K562 (cell line): Measurements from ENCODE around the gene APLF. TPM values are rescaled to one million over a fixed set of nuclear protein-coding genes. Genes with fewer than 3 reads are reported as not detected.

Source experiments
- DPF2 ChIP-seq: fragments of 450-650 bp; IDR thresholded peaks from 2 replicates; pipeline ENCODE4 v1.6.1; 2016
- ELF1 ChIP-seq: fragments of 200-800 bp; sonication (Bioruptor generic); IDR thresholded peaks from 2 replicates; pipeline ENCODE4 v1.6.1; 2016; ENCODE audit warnings: missing genetic modification characterization, missing compliant biosample characterization
- EP400 ChIP-seq: fragments of 450-650 bp; IDR thresholded peaks from 2 replicates; pipeline ENCODE4 v1.6.1; 2017; ENCODE audit warnings: antibody characterized with exemption, mild to moderate bottlenecking, moderate library complexity
- FOXK2 ChIP-seq, 2 experiments: fragments of 450-650 bp; IDR thresholded peaks in 1 of 2; conservative IDR thresholded peaks in 1 of 2; 2 replicates each; pipeline ENCODE4 v1.6.1; 2016; ENCODE audit warnings: low read depth in 2 of 2, mild to moderate bottlenecking in 1 of 2
- HBP1 ChIP-seq: fragments of 450-650 bp; formaldehyde crosslinking; IDR thresholded peaks from 2 replicates; pipeline ENCODE4 v1.4.0; 2022; ENCODE audit warnings: missing genetic modification characterization
- HLTF ChIP-seq: fragments of 450-650 bp; IDR thresholded peaks from 2 replicates; pipeline ENCODE4 v1.6.1; 2016
- LARP7 ChIP-seq: fragments of 450-650 bp; IDR thresholded peaks from 2 replicates; pipeline ENCODE4 v1.6.1; 2016
- MAZ ChIP-seq, 2 experiments: fragments of 450-650 bp in 1 of 2; sonication (generic) in 1 of 2; formaldehyde crosslinking; IDR thresholded peaks in 1 of 2; conservative IDR thresholded peaks in 1 of 2; 2 replicates each; pipeline versions ENCODE4 v1.4.0 to v1.5.0; 2020; ENCODE audit warnings: mild to moderate bottlenecking in 1 of 2, missing genetic modification reagents in 1 of 2
- MLLT1 ChIP-seq, 2 experiments: fragments of 450-650 bp; IDR thresholded peaks; 2 replicates each; pipeline ENCODE4 v1.6.1; 2016
- MYBL2 ChIP-seq, 2 experiments: fragments of 450-650 bp in 1 of 2; sonication (generic) in 1 of 2; formaldehyde crosslinking in 1 of 2; IDR thresholded peaks; 2 replicates each; pipeline versions ENCODE4 v1.6.1 to v1.8.1; 2017 to 2022; ENCODE audit warnings: borderline replicate concordance in 1 of 2, inconsistent platforms in 1 of 2, low read depth in 1 of 2, mild to moderate bottlenecking in 1 of 2, missing genetic modification reagents in 1 of 2, moderate library complexity in 1 of 2
- NR2C2 ChIP-seq, 2 experiments: fragments of 200-800 bp in 1 of 2; sonication (Bioruptor generic) in 1 of 2; sonication (generic) in 1 of 2; formaldehyde crosslinking in 1 of 2; IDR thresholded peaks; 2 replicates each; pipeline versions ENCODE4 v1.6.1 to v1.8.0; 2016 to 2022; ENCODE audit warnings: mild to moderate bottlenecking in 1 of 2, missing compliant biosample characterization in 1 of 2, missing genetic modification characterization in 1 of 2, missing genetic modification reagents in 1 of 2
- SFPQ ChIP-seq: fragments of 200-400 bp; formaldehyde crosslinking; IDR thresholded peaks from 2 replicates; pipeline ENCODE4 v1.6.1; 2017; ENCODE audit warnings: mild to moderate bottlenecking, low read depth, low read length, moderate library complexity
- polyA plus RNA-seq, 8 experiments: library from polyadenylated mRNA; depleted of rRNA in 4 of 8; stranded (reverse) in 5 of 8; unstranded in 3 of 8; fragments of >200 nt; fragmentation: Nextera tagmentation in 2 of 8; fragmentation: Illumina TruSeq in 1 of 8; extraction: Ambion mirVana in 2 of 8; extraction: Trizol in 1 of 8; gene quantifications; 2 replicates each; pipeline versions ENCODE4 v1.2.1 to v1.2.3, GENCODE V29; 2011 to 2014; ENCODE audit warnings: inconsistent platforms in 1 of 8, missing spikeins in 1 of 8
- total RNA-seq, 7 experiments: library from RNA; depleted of rRNA in 6 of 7; stranded (reverse); fragments of >200 nt in 6 of 7; fragmentation: Illumina TruSeq in 2 of 7; extraction: Trizol in 2 of 7; gene quantifications; 2 replicates each; pipeline versions ENCODE4 v1.2.1 to v1.2.3, GENCODE V29; 2011 to 2021; ENCODE audit warnings: low replicate concordance in 1 of 7

APLF gene
- total and polyA plus RNA-seq, 9 of the 15 experiments (the other 6 are each of a cell fraction or from before 2014, with no cell fraction given): 0.07 to 1.1 (median 0.71) TPM

GRCh38 chr2:68468801-68469200 is 1.4 kb downstream of the APLF start (continued):
- TF ChIP-seq SFPQ: no peak
- TF ChIP-seq LARP7: 0 out of 2 replicates have a peak, but pooled peaks have one; percentile 29
- 0 out of 2 replicates have a peak, but pooled peaks have one; percentile 30 for TF ChIP-seq DPF2
- 0 out of 2 replicates have a peak, but pooled peaks have one; percentile 25 for TF ChIP-seq ELF1 (tag)
- peak; percentile 43; the same call in 1 of the 2 replicates for TF ChIP-seq MYBL2 (IDR thresholded peaks at IDR 0.05; ENCODE audit: low read depth)
- no peak for TF ChIP-seq MYBL2 (CRISPR knock-in tag; IDR thresholded peaks at IDR 0.05; ENCODE audit: borderline replicate concordance)
- TF ChIP-seq EP400: no peak
- TF ChIP-seq HBP1 (CRISPR knock-in tag): peak; percentile 81; the same call in 1 of the 2 replicates
- no peak for TF ChIP-seq MAZ (CRISPR knock-in tag; conservative IDR thresholded peaks at IDR 0.05 in 1 of 2, IDR thresholded peaks at IDR 0.05 in 1 of 2)
- TF ChIP-seq FOXK2 (conservative IDR thresholded peaks at IDR 0.05 in 1 of 2, IDR thresholded peaks at IDR 0.05 in 1 of 2; ENCODE audit: low read depth in 2 of 2): peak; percentile 30 to 62; a peak in 2 of 4 replicates
- 0 out of 4 replicates have a peak, but pooled peaks have one; percentile 36 to 42 for TF ChIP-seq MLLT1 (IDR thresholded peaks at IDR 0.05)
- TF ChIP-seq HLTF: 0 out of 2 replicates have a peak, but pooled peaks have one; percentile 43
- 0 out of 2 replicates have a peak, but pooled peaks have one; percentile 18 for TF ChIP-seq NR2C2 (CRISPR knock-in tag; IDR thresholded peaks at IDR 0.05)
- no peak for TF ChIP-seq NR2C2 (tag; IDR thresholded peaks at IDR 0.05)
